ENCODE data around the gene COL6A3. TPM values are rescaled to one million over a fixed set of nuclear protein-coding genes. Genes with fewer than 3 reads are reported as not detected.

COL6A3 gene
- total RNA-seq, 2 donors from 2014 or later = 1.9 to 2.6 TPM

DNA sequence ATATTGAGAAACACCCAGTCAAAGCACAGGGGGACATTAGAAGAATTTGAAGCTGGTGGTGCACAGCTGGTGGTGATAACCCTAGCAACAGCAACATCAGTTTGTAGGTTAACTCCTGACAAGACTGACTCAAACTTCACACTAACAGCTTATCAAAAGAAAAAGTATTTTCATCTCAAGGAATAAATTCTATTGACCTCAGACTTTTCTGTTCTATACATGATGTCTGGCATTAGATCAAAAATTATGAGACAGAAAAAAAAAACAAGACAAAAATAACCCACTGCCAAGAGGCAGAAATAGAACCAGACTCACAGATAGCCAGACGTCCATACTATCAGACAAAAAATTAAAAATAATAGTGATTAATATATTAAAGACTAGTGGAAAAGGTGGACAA is 126.1 kb downstream of the COL6A3 start:
- ATAC-seq (no peak), DNase-seq (no peak)
- peaks cover 6% of the 10 kb centered on the region for H3K4me1 Mint-ChIP-seq
- H3K4me3 Mint-ChIP-seq = no peak overlapping the region
- no peaks in the 10 kb centered on the region for H3K9me3 ChIP-seq (ENCODE audit: control insufficient read depth, low read length, poor library complexity, severe bottlenecking)
- H3K27ac Mint-ChIP-seq = no peak overlapping the region
- H3K27me3 Mint-ChIP-seq = peaks cover 41% of the 10 kb centered on the region
- no peaks in the 10 kb centered on the region for H3K36me3 Mint-ChIP-seq (ENCODE audit: low read depth)

DNA sequence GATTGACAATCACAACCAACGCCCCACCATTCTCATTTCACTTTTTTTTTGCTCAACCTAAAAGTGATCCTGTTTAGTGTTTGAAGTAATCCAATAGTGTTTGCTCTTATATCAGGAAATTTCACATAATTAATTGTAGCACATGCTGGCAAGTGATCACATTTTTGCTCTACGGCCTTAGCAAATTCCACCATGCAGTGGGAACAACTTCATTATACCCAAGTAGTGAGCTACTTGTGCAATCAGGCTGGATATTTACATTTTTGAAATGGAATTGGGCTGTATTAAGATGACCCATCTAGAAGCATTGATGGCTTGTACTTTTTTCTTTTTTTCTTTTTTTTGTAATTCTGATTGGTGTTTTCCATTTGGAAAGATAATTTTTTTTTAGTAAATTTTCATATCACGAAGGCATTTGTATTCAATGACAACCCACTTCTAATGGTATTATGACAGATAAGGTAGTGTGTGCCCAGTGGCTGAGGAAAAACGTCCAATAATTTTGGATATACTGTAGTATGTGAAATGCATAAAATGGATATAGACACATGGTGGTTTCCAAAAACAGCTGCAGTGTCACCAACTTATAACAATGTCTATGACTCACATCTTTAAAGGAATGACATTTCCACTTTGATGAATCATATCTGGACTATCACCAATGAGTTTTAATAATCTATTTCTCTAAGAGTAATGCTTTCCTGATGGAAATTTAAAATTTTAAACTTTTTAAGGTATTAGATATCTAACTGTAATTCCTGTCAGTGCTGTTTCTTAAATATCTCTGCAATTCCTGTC is 130.6 kb downstream of the COL6A3 start:
- Mint-ChIP-seq H3K27me3 (peaks cover 49% of the 10 kb centered on the region), H3K27ac (no peak overlapping the region), H3K36me3 (ENCODE audit: low read depth) (no peaks in the 10 kb centered on the region), H3K4me1 (no peaks in the 10 kb centered on the region), H3K4me3 (no peak overlapping the region)
- DNase-seq (no peak), ATAC-seq (no peak)
- no peaks in the 10 kb centered on the region for H3K9me3 ChIP-seq (ENCODE audit: control insufficient read depth, low read length, poor library complexity, severe bottlenecking)

DNA sequence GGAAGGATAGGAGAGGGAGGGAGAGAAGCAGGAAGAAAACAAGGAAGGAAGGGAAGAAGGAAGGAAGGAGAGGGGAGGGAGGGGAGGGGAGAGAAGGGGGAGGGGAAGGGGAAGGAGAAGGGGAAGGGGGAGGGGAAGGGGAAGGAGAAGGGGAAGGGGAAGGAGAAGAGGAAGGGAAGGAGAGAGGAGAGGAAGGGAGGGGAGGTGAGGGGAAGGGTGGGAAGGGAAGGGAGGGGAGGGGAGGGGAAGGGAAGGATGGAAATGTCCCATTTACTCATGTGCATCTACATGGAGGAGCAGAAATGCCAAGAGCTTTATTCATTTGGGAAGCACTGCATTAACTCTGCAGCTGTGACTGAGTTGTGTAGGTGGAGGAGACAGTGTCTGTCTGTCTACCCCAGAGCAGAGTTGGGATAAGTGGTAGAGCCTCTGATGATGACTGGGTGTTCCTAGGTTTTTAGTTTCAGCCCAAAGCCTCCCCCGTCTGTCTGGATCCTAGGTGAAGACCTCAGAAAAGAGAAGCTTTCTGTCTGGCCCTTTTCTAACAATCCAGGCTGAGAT is 131.3 kb downstream of the COL6A3 start:
- no peak for ATAC-seq
- H3K36me3 Mint-ChIP-seq (ENCODE audit: low read depth) = no peaks in the 10 kb centered on the region
- H3K4me3 Mint-ChIP-seq = no peak overlapping the region
- H3K9me3 ChIP-seq (ENCODE audit: control insufficient read depth, low read length, poor library complexity, severe bottlenecking) = no peaks in the 10 kb centered on the region
- peaks cover 50% of the 10 kb centered on the region for H3K27me3 Mint-ChIP-seq
- no peaks in the 10 kb centered on the region for H3K4me1 Mint-ChIP-seq
- no peak overlapping the region for H3K27ac Mint-ChIP-seq
- DNase-seq = no peak

DNA sequence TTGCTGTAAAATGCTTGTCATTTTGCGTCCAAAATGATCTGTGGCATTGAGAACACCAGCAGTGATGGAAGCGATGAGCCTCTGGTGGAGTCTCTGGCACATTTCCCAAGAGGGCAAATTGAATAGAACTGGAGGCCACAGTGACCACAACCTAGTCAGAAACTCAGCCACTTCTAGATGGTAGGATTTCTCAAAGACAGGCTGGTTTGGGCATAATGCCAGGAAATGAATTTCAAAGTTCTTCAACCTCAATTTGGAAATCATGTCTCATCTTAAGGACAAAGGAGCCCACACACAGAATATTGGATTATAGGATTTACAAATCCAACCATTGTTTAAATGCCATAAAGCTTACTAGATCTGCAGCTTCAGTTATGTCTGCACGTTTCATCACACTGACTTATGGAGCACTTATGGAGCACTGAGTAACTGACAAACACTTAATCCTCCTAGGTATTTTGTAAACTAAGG is 132.1 kb downstream of the COL6A3 start:
- DNase-seq = no peak
- H3K36me3 Mint-ChIP-seq (ENCODE audit: low read depth) = no peaks in the 10 kb centered on the region

DNA sequence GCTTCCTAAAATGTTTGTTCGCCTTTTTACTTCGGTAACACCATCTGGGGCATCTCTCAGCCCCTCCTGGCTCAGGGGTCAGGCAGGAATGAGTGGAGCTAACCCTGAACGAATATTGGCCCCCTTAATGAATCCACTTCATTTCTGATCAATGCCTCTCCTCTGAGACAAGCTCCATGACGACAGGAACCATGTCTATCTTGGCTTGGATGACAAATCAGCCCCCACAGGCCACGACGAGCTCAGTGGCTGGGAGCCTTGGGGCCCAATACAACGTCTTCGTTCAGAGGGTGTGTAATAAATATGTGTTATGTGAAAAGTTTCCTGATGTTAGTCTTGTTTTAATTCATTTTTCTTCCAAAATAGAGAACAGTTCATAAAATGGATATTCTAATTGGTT is 133.0 kb downstream of the COL6A3 start:
- H3K9me3 ChIP-seq (ENCODE audit: control insufficient read depth, low read length, poor library complexity, severe bottlenecking) = no peaks in the 10 kb centered on the region
- H3K4me3 Mint-ChIP-seq = no peak overlapping the region
- peaks cover 46% of the 10 kb centered on the region for H3K27me3 Mint-ChIP-seq
- no peaks in the 10 kb centered on the region for H3K4me1 Mint-ChIP-seq
- H3K36me3 Mint-ChIP-seq (ENCODE audit: low read depth) = no peaks in the 10 kb centered on the region
- DNase-seq (no peak), ATAC-seq (no peak)
- no peak overlapping the region for H3K27ac Mint-ChIP-seq

More for the DNA sequence above, 132.1 kb downstream of the COL6A3 start:
- H3K27me3 Mint-ChIP-seq = peaks cover 47% of the 10 kb centered on the region
- H3K4me3 Mint-ChIP-seq = no peak overlapping the region
- no peak for ATAC-seq
- no peaks in the 10 kb centered on the region for H3K4me1 Mint-ChIP-seq
- H3K9me3 ChIP-seq (ENCODE audit: control insufficient read depth, low read length, poor library complexity, severe bottlenecking) = no peaks in the 10 kb centered on the region
- no peak overlapping the region for H3K27ac Mint-ChIP-seq

DNA sequence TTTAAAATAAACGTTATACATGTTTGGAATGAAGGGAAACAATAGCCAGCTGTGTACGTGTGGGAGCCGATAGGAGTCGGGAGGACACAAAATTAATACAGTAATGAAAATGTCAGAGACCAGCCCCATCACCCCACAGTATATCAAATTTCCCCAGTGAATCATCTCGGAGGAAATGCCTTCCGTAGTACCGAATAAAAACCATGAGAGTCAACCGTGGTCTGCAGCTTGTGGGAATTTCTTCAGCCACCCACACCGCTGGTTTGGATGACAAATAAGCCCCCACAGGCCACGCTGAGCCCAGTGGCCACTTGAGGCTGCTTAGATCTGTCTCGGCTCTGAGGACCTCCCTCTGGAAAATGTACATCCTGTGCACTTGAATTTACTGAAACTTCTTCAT is 133.7 kb downstream of the COL6A3 start:
- ATAC-seq (no peak), DNase-seq (no peak)
- H3K27me3 Mint-ChIP-seq = peaks cover 47% of the 10 kb centered on the region
- no peaks in the 10 kb centered on the region for H3K4me1 Mint-ChIP-seq
- H3K4me3 Mint-ChIP-seq = no peak overlapping the region
- H3K27ac Mint-ChIP-seq = no peak overlapping the region
- H3K9me3 ChIP-seq (ENCODE audit: control insufficient read depth, low read length, poor library complexity, severe bottlenecking) = no peaks in the 10 kb centered on the region
- no peaks in the 10 kb centered on the region for H3K36me3 Mint-ChIP-seq (ENCODE audit: low read depth)

DNA sequence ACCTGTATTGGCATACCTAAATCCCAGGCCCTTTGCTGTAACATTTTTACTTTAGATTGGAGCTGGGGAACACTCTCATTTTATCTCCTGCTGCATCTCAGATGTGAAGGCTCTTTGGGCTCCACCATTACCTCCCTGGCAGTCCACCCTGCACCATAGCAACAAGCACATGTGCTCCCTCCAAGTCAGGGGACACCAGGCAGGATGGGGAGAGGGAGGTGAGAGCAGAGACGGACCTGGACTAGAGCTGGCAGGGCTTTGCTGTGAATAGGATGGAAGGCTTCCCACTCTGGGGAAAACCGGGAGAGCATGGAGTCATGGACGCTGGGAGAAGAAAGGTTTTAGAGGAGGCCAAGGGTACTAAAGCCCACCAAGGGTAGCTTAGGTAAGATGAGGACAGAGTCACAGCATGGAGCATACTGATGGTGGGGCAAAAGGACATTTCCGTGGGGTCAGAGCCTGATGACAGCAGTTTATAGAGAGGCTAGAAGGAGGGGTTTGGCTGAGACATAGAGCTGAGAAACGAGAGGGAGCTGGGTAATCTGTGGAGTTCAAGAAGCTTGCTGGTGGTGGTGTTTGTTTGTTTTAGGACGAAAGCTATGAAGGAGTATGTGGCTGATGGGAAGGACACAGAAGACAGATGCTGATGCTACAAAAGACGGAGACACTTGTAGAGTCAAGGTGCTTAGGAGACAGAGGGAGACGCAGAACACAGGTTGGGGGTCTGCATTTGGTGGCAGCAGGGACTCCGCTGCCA is 134.8 kb downstream of the COL6A3 start:
- Mint-ChIP-seq H3K4me3 (no peak overlapping the region), H3K36me3 (ENCODE audit: low read depth) (no peaks in the 10 kb centered on the region), H3K27ac (no peak overlapping the region), H3K4me1 (no peaks in the 10 kb centered on the region), H3K27me3 (peaks cover 47% of the 10 kb centered on the region)
- ATAC-seq (no peak), DNase-seq (no peak)
- H3K9me3 ChIP-seq (ENCODE audit: control insufficient read depth, low read length, poor library complexity, severe bottlenecking) = no peaks in the 10 kb centered on the region

DNA sequence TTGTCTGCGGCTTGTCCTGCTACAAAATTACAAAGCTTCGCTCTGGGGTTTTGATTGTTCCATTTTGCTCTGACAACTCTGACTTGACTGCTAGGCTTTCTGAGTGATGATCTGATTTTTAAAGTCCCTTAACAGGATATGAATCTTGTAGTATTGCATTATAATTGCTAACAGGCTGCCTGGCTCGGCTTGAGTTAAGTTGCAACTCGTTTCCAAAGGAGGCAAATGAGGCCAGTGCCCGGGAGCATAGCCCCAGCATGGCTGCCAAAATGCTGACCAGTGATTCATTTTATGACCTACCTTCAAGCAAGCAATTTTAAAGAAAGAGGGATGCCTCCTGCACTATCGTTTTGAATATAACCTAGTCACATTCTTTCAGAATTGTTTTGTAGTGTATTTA is 135.4 kb downstream of the COL6A3 start:
- H3K9me3 ChIP-seq (ENCODE audit: control insufficient read depth, low read length, poor library complexity, severe bottlenecking) = no peaks in the 10 kb centered on the region
- H3K27me3 Mint-ChIP-seq = peaks cover 47% of the 10 kb centered on the region
- no peak overlapping the region for H3K27ac Mint-ChIP-seq
- no peaks in the 10 kb centered on the region for H3K4me1 Mint-ChIP-seq
- ATAC-seq (no peak), DNase-seq (no peak)
- no peaks in the 10 kb centered on the region for H3K36me3 Mint-ChIP-seq (ENCODE audit: low read depth)
- peak overlapping the region; percentile 33 for H3K4me3 Mint-ChIP-seq

DNA sequence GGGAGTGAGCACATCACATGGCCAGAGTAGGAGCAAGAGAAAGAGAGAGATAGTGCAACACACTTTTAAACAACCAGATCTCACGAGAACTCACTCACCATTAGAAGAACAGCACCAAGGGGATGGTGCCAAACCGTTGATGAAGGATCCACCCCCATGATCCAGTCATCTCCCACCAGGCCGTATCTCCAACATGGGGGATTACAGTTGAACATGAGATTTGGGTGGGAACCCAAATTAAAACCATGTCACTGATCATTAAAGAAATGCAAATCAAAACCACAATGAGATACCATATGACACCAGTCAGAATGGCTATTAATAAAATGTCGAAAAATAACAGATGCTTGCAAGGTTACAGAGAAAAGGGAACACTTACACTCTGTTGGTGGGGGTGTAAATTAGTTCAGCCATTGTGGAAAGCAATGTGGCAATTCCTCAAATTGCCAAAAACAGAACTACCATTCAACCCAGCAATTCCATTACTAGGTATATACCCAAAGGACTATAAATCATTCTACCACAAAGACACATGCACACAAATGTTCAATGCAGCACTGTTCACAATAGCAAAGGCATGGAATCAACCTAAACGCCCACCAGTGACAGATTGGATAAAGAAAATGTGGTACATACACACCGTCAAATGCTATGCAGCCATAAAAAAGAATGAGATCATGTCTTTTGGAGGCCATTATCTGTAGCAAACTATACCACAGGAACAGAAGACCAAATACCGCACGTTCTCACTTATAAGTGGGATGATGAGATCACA is 137.1 kb downstream of the COL6A3 start:
- no peak for ATAC-seq
- H3K27ac Mint-ChIP-seq = no peak overlapping the region
- DNase-seq = no peak
- H3K27me3 Mint-ChIP-seq = peaks cover 43% of the 10 kb centered on the region
- H3K9me3 ChIP-seq (ENCODE audit: control insufficient read depth, low read length, poor library complexity, severe bottlenecking) = no peaks in the 10 kb centered on the region
- H3K4me3 Mint-ChIP-seq = no peak overlapping the region
- H3K4me1 Mint-ChIP-seq = no peaks in the 10 kb centered on the region
- H3K36me3 Mint-ChIP-seq (ENCODE audit: low read depth) = peaks cover 3% of the 10 kb centered on the region

Other genes starting within 250 kb of the COL6A3 start
- not detected for gene MLPH, start 73.1 kb upstream of the COL6A3 start, total RNA-seq
- gene PRLH, start 152.4 kb upstream of the COL6A3 start, total RNA-seq = not detected
- gene RAB17, start 176.6 kb upstream of the COL6A3 start, total RNA-seq = not detected
- 100 to 1,000 TPM; 175 to 225 TPM for gene LRRFIP1, start 213.4 kb upstream of the COL6A3 start, total RNA-seq

All from T-helper 17 cell (primary cell).